ENCODE data around the gene COL9A3.

Gene COL9A3

DNA sequence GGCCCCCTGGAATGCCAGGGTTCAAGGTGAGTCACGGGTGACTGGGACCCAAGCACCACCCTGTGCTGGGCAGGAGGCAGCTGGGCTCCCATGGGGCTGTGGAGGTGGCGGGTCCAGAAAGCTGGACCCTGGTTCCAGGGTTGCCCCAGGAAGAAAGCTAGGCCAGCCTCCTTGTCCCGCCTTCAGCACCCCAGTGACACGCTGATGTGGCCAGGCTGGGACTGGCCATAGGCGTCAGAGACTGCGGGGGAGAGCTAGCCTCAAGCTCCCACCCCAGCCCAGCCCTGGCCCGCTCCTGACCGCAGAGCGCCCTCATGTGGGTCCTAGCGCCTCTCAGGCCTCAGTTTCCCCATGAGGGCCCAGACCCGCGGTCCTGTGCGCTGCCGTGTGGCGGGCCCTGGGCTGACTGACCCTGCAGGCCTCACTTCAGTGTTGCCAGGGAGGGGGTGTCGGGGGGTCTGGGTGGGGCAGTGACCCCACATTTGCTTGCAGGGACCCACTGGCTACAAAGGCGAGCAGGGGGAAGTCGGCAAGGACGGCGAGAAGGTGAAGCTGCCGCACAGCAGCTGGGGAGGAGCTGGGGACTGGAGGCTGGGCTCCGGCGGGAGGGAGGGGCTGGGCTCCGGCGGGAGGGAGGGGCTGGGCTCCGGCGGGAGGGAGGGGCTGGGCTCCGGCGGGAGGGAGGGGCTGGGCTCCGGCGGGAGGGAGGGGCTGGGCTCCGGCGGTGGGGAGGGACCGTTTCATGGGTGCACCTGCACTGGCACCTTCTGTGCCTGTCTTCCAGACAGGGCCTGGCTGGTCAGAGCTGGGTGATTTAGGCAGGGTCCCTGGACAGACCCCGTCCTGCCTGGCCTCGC, 7.9 kb downstream of the COL9A3 start:
- no peak for DNase-seq

- peak; percentile 36 for DNase-seq
Measured at GRCh38 chr20:62825333-62825985, 8.6 kb downstream of the COL9A3 start.

DNA sequence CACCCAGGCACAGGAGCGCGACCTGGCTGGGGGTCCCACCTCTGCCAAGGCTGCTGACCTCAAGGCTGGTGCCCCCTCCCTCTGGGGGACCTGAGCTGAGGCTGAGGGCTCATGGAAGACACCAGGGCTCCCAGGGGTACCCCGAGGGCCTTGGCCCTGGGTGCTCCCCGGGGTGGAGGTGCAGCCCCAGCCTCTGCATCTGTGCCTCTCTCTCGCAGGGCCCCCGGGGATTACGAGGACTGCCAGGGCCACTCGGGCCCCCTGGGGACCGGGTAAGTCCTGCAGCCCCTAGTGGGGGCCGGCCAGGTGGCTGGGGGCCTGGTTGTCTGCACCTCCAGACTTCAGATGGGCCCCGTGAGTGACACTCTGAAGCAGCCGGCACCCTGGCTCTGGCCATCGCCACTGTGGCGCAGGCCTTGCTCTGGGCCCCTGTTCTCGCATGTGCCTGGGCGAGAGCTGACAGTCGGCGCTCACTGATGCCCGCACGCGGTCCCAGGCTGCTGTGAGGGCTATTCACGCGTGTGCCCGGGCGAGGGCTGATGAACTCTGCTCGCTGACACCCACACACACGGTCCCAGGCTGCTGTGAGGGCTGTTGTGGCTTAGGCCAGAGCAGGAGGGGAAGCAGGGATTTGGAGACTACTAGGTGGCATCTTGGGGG, 9.3 kb downstream of the COL9A3 start:
- DNase-seq, result no peak

GRCh38 chr20:62826646-62827310, 9.9 kb downstream of the COL9A3 start:
- no peak for DNase-seq

GRCh38 chr20:62827311-62828038, 10.6 kb downstream of the COL9A3 start:
- peak; percentile 21 for DNase-seq

DNA sequence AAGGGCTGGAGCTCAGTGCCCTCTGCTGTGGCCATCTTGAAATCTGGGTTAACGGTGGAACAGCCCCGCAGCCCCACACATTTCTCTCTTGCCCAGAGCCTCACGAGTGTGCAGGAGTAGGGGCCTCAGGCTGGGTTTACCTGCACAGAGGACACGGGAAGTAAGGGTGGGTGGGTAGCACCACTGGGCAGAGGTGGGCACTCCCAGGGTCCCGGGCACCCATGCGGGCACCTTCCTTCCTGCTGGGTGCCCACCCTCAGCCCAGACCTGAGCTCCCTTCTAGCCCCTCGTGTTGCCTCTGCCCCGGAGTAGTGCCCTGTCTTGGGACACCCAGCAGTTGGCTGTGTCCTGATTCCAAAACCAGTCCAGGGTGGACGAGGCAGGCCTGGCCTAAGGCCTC, 11.2 kb downstream of the COL9A3 start:
- DNase-seq, result no peak

DNA sequence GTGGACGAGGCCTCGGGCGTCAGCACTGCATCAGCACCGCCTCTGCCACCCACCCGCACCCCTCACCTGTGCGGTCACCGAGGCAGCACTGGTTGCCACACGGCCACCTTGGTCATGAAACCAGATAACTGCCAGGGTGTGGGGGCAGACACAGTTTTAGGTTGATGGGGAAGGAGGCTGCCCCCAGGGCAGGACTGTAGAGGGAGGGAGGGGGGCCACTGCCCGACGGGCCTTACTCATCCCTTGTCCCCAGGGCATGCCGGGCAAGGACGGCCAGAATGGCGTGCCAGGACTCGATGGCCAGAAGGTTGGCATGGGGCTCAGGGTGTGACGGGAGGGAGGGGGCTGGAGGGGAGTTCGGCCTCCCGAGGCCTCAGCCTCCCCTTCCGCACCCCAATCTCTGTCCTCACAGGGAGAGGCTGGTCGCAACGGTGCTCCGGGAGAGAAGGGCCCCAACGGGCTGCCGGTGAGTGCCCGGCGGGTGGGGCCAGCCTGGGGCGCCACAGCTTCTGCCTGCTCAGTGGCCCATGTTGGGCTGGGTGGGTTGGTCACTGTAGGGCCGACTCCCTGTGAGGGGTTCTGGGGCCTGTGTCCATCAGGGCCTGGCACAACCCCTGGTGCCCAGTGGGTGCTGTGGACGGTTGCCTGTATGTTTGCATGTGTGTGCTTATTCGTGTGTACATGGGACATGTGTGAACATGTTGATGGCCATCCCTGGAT, 11.8 kb downstream of the COL9A3 start:
- DNase-seq, result no peak

- DNase-seq, result no peak
Measured at GRCh38 chr20:62829231-62830230, 12.7 kb downstream of the COL9A3 start.

DNA sequence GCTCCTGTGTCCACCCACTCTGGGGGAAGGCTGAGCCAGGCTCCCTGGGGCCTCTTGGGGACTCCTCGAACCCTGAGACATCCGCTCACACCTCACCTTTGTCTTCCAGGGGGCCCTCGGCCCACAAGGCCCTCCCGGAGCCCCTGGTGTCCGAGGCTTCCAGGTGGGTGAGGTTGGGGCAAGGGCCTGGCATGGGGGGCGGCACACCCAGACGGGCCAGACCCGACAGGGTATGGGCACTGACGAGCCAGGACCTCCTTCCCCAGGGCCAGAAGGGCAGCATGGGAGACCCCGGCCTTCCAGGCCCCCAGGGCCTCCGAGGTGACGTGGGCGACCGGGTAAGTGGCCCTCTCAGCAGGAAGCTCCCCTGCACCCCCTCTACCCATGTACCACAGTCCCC, 13.4 kb downstream of the COL9A3 start:
- no peak for DNase-seq

GRCh38 chr20:62830821-62831220, 14.0 kb downstream of the COL9A3 start:
- DNase-seq, result peak; percentile 50

DNA sequence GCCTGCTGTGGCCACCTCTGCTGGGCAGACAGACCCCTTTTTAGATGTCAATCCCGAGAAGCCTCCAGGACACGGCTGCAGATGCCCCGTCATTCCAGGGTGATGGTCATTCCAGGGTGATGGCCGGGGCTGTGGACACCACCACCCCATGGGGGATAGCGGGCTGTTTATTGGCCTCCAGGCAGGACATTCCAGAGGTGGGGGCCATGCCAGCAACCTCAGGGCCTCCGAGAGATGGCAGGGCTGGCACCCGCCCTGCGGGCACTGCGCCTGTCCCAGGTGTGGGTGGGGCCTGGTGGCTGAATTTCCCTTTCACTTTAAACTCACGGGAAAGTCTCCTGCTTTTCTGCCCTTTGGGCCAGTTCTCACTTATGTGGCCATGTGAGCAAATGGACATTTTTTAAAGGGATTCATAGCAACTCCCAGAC, 14.5 kb downstream of the COL9A3 start:
- peak; percentile 22 for DNase-seq

- no peak for DNase-seq
Measured at GRCh38 chr20:62831854-62832211, 15.0 kb downstream of the COL9A3 start.

GRCh38 chr20:62832212-62832922, 15.5 kb downstream of the COL9A3 start:
- no peak for DNase-seq

DNA sequence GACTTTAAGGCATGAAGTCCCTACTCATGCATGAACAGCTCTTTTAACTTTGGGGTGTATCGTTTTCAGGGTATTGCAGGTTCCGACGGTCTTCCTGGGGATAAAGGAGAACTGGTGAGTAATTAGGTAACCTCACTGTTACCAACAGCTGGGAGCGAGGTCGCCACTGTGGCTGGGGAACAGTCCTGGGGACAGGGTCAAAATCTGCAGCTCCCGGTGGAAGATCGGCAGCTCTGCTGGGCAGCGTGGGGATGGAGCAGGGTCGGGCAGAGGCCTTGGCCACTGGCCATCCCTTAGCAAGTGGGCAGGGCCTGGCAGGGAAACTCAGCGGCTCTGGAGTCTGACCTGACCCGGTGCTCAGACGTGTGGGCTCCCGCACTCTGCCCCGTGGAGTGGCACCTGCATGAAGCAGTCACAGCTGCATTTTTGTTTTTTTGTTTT, 16.1 kb downstream of the COL9A3 start:
- DNase-seq, result no peak

DNA sequence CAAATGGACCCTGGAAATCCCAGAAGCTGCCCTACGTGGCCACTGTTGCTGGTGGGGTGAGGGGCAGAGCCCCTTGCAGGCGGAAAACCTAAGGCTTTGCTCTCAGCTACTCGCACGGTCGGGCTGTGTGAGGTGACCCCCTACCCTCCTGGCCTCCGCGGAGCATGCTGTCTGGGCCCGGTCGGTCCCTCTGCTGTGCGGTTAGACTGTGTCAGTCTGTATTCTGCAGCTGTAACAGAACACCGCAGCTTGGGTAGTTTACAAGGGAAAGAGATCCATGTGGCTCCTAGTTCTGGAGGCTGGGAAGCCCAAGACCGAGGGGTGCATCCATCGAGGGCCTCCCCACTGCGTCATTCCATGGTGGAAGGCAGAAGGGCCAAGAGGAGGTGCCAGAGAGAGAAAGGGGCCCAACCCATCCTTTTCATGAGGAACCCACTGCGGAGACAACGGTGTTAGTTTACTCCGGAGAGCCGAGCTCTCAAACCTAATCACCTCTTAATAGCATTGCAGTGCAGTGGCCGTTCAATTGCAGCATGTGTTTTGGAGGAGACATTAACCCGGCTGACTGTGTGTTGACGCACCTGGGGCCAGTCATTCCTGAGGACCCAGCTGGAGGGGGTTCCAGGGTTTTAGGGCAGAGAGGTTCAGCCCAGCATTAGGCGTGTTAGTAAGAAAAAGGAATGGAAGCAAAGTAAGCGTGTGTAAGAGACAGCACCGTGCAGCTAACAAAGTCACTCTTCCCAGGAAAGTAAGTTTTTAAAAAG, 18.3 kb downstream of the COL9A3 start:
- DNase-seq, result no peak

DNA sequence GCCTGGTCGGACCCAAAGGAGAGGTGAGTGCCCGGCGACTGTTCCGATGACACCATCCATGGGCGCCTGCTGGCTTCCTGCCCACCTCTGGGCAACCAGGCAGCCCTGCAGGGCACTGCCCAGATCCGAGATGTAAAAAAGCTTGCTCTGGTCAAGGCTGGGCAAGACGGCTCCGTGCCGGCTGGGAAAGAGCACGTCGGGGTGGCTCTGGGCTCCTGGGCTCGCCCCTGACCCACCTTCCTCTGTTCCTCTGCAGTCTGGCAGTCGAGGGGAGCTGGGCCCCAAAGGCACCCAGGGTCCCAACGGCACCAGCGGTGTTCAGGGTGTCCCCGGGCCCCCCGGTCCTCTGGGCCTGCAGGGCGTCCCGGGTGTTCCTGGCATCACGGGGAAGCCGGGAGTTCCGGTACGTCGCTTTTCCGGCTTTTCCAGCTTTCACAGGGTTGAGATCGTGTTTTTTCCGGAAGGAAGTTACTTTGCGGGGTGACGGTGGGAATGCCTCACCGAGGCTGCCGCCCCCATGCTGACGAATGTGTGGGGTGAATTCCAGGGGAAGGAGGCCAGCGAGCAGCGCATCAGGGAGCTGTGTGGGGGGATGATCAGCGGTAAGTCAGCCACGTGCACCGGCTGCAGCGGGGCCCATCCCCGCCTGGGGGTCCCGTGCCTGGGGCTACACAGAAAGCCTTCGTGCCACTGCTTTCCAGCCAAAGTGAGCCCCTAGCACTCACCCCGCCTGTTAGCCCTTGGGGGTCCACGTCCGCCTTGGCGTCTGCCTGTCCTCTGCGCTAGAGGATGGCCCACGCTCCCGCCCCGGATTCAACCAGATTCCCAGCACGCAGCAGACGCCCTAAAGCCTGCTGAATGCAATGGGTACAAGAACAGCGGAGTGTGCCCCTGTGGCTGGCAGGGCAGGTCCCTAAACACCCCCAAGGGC, 19.3 kb downstream of the COL9A3 start:
- DNase-seq, result no peak

DNA sequence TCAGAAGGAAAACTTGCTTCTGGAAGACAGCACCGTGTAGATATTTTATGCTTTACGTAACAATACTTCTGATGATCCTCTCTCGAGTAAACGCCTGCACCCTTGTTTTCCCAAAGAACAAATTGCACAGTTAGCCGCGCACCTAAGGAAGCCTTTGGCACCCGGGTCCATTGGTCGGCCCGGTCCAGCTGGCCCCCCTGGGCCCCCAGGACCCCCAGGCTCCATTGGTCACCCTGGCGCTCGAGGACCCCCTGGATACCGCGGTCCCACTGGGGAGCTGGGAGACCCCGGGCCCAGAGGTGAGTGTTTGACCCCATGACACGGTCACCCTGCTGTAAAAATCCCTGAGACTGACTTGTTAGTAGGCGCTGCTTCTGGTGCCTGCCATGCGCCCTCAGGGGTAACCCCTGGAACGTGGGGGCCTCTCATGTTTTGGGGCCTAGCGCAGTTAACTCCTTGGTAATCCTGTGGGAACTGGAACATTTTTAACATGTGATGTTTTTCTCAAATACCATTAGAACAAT, 20.2 kb downstream of the COL9A3 start:
- DNase-seq, result no peak

- DNase-seq, result no peak
Measured at GRCh38 chr20:62837790-62838127, 20.9 kb downstream of the COL9A3 start.
